HCEC 1CT (cell line): ENCODE measurements around the gene UBE2D2.
"Not testable (repeated sequence)": the region's sequence is repeated elsewhere in the genome, so short reads cannot be mapped to it uniquely, and the experiment has no call there.

ENCODE experiments used
- DNase-seq: peaks from one replicate; pipeline ENCODE4 v3.0.0-alpha.2; 2017

The UBE2D2 gene

DNA sequence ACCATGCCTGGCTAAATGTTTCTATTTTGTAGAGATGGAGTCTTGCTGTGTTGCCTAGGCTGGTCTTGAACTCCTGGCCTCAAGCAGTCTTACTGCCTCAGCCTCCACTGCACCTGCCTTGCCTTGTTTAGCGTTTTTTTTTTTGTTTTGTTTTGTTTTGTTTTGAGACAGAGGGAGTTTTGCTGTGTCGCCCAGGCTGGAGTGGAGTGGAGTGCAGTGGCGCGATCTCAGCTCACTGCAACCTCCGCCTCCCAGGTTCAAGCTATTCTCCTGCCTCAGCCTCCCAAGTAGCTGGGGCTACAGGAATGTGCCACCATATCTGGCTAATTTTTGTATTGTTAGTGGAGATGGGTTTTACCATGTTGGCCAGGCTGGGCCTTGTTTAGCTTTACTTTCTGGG, 27.0 kb downstream of the UBE2D2 start:
- DNase-seq: not testable (repeated sequence)

GRCh38 chr5:139588962-139589361, 27.8 kb downstream of the UBE2D2 start:
- DNase-seq: no peak

DNA sequence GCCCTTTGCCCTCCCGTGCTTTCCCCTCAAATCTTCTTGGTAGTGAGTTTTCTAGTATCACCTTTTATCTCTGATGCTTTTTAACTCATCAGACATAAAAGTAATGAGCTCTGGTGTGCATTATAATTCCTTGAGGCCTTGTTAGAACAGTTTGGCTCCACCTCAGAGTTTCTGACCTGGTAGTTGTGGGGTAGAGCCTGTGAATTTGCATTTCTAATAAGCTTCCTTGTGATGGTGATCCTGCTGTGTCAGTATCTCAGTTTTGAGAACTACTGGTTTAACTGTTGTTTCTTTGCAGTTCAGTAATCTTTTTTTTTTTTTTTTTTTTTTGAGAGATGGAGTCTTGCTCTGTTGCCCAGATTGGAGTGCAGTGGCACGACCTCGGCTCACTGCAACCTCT, 31.1 kb downstream of the UBE2D2 start:
- no peak for DNase-seq

DNA sequence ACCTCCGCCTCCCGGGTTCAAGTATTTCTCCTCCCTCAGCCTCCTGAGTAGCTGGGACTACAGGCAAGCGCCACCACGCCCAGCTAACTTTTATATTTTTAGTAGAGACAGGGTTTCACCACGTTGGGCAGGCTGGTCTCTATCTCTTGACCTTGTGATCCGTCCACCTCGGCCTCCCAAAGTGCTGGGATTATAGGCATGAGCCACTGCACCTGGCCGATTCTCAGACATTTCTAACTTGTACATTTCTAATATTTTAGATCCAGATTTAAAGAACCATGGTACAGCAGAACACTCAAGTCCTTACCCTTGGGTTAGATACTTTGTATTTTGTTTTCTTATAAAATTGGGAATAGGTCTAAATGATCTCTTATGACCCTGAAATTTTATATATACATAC, 31.9 kb downstream of the UBE2D2 start:
- not testable (repeated sequence) for DNase-seq

GRCh38 chr5:139593716-139594319, 32.7 kb downstream of the UBE2D2 start:
- peak; percentile 63 for DNase-seq

DNA sequence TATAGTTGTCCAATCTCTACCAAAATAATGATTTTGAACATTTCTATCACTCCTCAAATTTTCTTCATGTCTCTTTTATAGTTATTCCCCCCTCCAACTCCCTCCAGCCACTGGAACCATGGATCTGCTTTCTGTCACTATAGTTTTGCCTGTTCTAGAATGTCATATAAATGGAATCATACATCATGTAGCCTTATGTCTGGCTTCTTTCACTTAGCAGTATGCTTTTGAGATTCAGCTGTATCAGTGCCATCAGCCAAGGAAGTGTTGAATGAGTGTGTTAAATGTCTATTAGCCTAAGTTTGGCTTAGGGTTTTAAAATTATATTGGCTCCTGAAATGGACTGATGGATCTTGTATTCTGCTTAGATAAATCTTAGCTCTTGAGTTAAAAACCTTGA, 36.0 kb downstream of the UBE2D2 start:
- no peak for DNase-seq

DNA sequence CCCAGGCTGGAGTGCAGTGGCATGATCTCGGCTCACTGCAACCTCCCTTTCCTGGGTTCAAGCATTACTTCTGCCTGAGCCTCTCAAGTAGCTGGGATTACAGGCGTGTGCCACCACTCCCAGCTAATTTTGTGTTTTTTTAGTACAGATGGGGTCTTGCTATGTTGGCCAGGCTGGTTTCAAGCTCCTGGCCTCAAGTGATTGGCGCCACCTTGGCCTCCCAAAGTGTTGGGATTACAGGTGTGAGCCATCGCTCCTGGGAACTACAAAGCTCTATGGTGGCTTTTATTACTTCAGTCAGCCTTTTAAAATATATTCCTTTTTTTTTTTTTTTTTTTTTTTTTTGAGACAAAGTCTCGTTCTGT, 37.4 kb downstream of the UBE2D2 start:
- DNase-seq: not testable (repeated sequence)

- DNase-seq: peak; percentile 82
Observed at GRCh38 chr5:139600336-139600949, 39.3 kb downstream of the UBE2D2 start.

DNA sequence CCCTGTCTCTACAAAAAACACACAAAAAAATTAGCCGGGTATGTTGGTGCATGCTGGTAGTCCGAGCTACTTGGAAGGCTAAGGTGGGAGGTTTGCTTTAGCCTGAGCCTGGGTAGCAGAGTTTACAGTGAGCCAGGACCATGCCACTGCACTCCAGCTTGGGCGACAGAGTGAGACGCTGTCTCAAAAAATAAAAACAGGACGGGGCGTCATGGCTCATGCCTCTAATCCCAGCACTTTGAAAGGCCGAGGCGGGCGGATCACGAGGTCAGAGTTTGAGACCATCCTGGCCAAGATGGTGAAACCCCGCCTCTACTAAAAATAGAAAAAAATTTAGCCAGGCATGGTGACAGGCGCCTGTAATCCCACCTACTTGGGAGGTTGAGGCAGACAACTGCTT, 40.3 kb downstream of the UBE2D2 start:
- no peak for DNase-seq

DNA sequence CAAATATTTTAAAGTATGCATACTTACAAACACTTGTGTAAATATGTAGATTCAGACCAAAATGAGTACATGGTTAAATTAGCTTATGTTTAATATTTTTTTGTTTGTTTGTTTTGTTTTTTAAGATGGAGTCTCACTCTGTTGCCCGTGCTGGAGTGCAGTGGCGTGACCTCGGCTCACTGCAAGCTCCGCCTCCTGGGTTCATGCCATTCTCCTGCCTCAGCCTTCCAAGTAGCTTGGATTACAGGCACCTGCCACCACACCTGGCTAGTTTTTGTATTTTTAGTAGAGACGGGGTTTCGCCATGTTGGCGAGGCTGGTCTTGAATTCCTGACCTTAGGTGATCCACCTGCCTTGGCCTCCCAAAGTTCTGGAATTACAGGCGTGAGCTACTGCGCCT, 40.8 kb downstream of the UBE2D2 start:
- not testable (repeated sequence) for DNase-seq

DNA sequence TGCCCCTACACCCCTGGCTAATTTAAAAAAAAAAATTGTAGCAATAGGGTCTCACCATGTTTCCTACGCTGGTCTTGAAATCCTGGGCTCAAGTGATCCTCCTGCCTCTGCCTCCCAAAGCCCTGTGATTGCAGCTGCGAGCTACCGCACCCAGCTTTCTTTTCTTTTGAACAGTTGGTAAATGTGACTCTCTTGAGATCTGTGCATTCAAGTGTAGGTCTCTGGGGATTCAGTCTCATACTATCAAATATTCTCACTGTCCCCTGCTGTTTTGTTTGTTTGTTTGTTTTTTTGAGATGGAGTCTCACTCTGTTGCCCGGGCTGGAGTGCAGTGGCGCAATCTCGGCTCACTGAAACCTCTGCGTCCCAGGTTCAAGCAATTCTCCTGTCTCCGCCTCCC, 44.7 kb downstream of the UBE2D2 start:
- no peak for DNase-seq

GRCh38 chr5:139611703-139612584, 50.8 kb downstream of the UBE2D2 start:
- DNase-seq: no peak

DNA sequence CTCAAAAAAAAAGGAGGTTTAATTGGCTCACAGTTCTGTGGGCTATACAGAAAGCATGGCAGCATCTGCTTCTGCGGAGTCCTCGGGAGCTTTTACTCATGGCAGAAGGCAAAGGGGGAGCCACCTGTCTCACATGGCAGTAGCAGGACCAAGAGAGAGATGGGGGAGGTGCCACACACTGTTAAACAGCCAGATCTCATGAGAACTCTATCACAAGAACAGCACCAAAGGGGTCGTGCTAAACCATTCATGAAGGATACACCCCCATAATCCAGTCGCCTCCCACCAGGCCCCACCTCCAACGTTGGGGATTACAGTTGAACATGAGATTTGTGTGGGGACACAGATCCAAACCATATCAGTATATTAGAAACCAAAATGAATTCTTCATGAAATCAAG, 58.7 kb downstream of the UBE2D2 start:
- no peak for DNase-seq

DNA sequence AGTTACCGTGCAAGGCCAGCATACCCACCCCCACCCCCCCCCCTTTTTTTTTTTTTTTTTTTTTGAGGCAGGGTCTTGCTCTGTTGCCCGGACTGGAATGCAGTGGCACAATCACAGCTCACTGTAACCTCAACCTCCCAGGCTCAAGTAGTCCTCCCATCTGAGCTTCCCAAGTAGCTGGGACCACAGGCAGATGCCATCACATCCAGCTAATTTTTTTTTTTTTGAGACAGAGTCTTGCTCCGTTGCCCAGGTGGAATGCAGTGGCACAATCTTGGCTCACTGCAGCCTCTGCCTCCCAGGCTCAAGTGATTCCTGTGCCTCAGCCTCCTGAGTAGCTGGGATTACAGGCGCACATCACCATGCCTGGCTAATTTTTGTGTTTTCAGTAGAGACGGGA, 64.3 kb downstream of the UBE2D2 start:
- not testable (repeated sequence) for DNase-seq

DNA sequence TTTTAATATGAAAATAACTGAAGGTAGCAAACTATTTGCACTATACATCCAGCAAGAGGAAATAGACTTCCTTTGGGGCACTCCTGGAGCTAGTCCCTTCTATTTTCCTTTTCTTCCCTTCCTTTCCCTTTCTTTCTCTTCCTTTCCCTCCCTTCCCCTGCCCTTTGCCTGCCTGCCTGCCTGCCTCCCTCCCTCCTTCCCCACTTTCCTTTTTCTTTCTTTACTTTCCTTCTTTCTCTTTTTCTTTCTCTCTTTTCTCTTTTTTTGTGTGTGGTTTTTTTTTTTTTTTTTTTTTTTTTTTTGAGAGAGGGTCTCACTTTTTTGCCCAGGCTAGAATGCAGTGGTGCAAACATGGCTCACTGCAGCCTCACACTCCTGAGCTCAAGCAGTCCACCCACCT, 69.7 kb downstream of the UBE2D2 start:
- no peak for DNase-seq

- no peak for DNase-seq
Observed at GRCh38 chr5:139631520-139632165, 70.5 kb downstream of the UBE2D2 start.

- DNase-seq: peak; percentile 61
Observed at GRCh38 chr5:139633295-139634027, 72.3 kb downstream of the UBE2D2 start.

DNA sequence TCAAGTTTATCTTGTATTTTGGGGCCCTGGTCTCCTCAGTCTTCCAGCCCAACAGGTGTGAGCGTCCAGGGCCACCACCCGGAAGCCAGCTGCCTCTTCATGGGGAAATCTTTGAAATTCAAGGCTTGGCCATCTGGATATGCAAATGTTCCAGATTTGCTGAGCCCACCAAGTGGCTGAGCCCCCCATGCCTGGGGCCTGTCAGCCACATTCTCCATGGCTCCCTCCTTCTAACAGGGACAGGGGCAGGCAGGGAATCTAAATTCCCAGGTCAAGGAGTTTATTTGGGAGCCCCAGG, 72.8 kb downstream of the UBE2D2 start:
- DNase-seq: no peak

- DNase-seq: no peak
Observed at GRCh38 chr5:139634541-139634940, 73.4 kb downstream of the UBE2D2 start.

GRCh38 chr5:139635191-139635590, 74.1 kb downstream of the UBE2D2 start:
- DNase-seq: no peak

DNA sequence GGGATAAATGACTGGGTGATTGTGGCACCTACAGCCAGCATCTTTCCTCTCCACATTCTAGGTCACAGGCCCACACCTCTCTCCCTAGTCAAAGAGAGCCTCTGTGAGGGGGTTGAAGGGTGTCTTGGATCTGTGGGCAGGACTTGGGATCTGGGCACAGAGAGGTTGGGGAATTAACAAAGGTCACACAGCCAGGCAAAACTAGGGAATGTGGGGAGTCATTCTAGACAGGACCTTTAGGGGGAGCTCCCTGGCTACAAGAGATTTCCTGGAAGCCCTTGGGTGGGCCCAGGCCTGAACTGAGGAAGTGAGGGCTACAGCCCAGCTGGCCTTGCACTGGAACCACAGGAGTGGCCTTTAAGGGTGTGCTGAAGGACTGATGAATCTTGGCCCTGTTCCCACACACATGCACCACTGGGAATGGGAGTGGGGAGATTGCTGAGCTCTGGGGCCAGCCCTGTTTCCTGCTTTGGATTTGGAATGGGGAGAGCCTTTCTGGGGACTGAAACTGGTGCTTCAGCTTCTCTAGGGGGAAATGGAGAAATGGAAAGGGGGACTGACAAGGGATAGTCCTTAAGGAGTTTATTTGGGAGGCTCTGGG, 74.6 kb downstream of the UBE2D2 start:
- peak; percentile 97 for DNase-seq

GRCh38 chr5:139636207-139636792, 75.2 kb downstream of the UBE2D2 start:
- DNase-seq: no peak
